PC-9 (cell line): Measurements from ENCODE around the gene PXDN.

ENCODE experiments used
- EZH2 ChIP-seq: fragments of 200-600 bp; sonication (generic); IDR thresholded peaks from 2 replicates; pipeline ENCODE4 v1.8.0; 2017; ENCODE audit warnings: antibody characterized with exemption, low read depth
- TF ChIP-seq, protein P1 (sequence below): fragments of 200-600 bp; sonication (generic); conservative IDR thresholded peaks from 2 replicates; pipeline ENCODE4 v1.6.1; 2017; ENCODE audit warnings: mixed run types, antibody characterized with exemption, mild to moderate bottlenecking, moderate library complexity

DNA sequence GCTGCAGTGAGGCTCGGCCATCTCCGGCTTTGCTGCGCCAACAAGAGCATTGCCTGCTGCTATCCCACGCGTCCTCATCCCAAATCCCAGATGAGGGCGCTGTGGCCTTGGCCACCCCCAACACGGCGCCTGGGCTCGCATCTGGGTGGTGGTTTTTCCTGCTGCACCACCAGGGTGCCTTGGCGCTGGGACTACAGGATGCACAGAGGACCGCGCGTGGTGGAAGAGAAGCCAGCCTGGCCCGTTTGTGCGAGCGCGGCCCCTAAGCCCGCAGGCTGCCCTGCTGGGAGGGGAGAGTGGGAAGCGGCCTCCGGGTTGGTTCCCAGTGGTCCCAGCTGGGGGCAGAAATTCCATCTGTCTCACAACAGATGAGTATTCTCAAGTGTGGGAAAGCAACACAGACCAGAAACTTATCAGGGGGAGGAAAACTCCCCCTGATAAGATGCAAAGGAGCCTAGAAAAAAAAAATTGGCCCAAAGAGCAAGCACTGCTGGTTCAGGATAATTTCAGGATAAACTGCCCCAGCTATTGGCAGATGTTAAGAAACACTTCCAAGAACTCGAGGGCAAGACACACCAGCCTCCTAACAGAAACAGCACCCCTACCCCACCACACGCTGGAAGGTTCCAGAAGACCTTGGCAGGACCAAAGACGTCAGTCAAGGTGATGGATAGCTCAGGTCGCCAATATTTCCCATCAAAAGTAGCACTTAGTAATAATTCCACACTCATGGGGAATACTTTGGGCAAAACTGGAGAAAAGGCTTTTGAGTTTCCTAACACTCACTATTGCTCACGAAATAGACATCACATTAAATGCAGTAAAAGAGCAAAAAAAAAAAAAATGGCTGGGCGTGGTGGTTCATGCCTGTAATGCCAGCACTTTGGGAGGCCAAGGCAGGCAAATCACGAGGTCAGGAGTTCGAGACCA is 152.1 kb downstream of the PXDN start:
- no peak for TF ChIP-seq EZH2
- TF ChIP-seq, protein P1, sequence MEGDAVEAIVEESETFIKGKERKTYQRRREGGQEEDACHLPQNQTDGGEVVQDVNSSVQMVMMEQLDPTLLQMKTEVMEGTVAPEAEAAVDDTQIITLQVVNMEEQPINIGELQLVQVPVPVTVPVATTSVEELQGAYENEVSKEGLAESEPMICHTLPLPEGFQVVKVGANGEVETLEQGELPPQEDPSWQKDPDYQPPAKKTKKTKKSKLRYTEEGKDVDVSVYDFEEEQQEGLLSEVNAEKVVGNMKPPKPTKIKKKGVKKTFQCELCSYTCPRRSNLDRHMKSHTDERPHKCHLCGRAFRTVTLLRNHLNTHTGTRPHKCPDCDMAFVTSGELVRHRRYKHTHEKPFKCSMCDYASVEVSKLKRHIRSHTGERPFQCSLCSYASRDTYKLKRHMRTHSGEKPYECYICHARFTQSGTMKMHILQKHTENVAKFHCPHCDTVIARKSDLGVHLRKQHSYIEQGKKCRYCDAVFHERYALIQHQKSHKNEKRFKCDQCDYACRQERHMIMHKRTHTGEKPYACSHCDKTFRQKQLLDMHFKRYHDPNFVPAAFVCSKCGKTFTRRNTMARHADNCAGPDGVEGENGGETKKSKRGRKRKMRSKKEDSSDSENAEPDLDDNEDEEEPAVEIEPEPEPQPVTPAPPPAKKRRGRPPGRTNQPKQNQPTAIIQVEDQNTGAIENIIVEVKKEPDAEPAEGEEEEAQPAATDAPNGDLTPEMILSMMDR: no peak
